Measurements from ENCODE around the gene BORCS8. TPM values are rescaled to one million over a fixed set of nuclear protein-coding genes. Genes with fewer than 3 reads are reported as not detected.

BORCS8 gene
- total RNA-seq, 4 donors from 2014 or later: 9.4 to 28.8 (median 14.7) TPM

- H3K27ac ChIP-seq: peak overlapping the region in 2 of 4 donors; percentile 79 to 87
- peak overlapping the region in 1 of 2 donors; percentile 73 for H3K4me3 ChIP-seq
- peaks cover 14% of the 10 kb centered on the region for H3K27me3 ChIP-seq
- TF ChIP-seq EP300 (IDR thresholded peaks at IDR 0.05) (no peak), POLR2AphosphoS5 (IDR thresholded peaks at IDR 0.05) (no peak), POLR2A (IDR thresholded peaks at IDR 0.05) (no peak), CTCF (IDR thresholded peaks at IDR 0.05) (no peak)
- H3K36me3 ChIP-seq: peaks cover 0 to 49% of the 10 kb centered on the region in 2 donors
- peaks cover 0 to 17% (median 8%) of the 10 kb centered on the region in 3 donors for H3K4me1 ChIP-seq
- ATAC-seq: no peak
- H3K9me3 ChIP-seq: no peaks in the 10 kb centered on the region
- WGBS, 2 donors (ENCODE audit: low coverage in 1 of 2): 55 to 61% methylated on average over 2 to 7 of the region's 19 CpGs
These were observed 10.0 kb upstream of the BORCS8 start for GRCh38 chr19:19201697-19202630.

DNA sequence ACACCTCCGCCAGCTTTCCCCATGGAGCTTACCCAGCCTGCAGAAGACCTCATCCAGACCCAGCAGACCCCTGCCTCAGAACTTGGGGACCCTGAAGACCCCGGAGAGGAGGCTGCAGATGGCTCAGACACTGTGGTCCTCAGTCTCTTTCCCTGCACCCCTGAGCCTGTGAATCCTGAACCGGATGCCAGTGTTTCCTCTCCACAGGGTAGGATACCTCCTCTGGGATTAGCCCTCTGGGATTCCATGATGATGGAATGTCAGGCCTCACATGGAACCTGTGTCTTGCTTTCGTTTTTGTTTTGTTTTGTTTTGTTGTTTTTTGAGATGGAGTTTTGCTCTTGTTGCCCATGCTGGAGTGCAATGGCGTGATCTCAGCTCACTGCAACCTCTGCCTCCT lies 2.0 kb upstream of the BORCS8 start:
- peak overlapping the region in 1 of 2 donors; percentile 81 for H3K4me3 ChIP-seq

GRCh38 chr19:19192910-19193423 lies 1.0 kb upstream of the BORCS8 start:
- WGBS, 2 donors (ENCODE audit: low coverage in 1 of 2): 1% methylated on average over 17 of the region's 22 CpGs; no CpG with 5 or more reads in 1 of the 2 donors
- peak overlapping the region; percentile 81 to 86 for H3K4me3 ChIP-seq
- no peak for ATAC-seq

More for the DNA sequence above, 2.0 kb upstream of the BORCS8 start:
- H3K4me1 ChIP-seq: peaks cover 0 to 53% (median 34%) of the 10 kb centered on the region in 3 donors
- H3K36me3 ChIP-seq: peaks cover 0 to 32% of the 10 kb centered on the region in 2 donors
- peak overlapping the region in 2 of 4 donors; percentile 94 to 99 for H3K27ac ChIP-seq
- no peaks in the 10 kb centered on the region for H3K9me3 ChIP-seq
- 49 to 63% methylated on average over 2 to 4 of the region's 5 CpGs for WGBS, 2 donors (ENCODE audit: low coverage in 1 of 2)
- TF ChIP-seq POLR2A (IDR thresholded peaks at IDR 0.05) (no peak), POLR2AphosphoS5 (IDR thresholded peaks at IDR 0.05) (no peak), EP300 (IDR thresholded peaks at IDR 0.05) (no peak)
- no peak for ATAC-seq
- H3K27me3 ChIP-seq: no peaks in the 10 kb centered on the region

GRCh38 chr19:19191768-19192077 lies 229 bp downstream of the BORCS8 start:
- Histone ChIP-seq H3K36me3 (peaks cover 0 to 19% of the 10 kb centered on the region in 2 donors), H3K4me3 (peak overlapping the region; percentile 81 to 86), H3K27ac (peak overlapping the region; percentile 94 to 100 (median 98)), H3K4me1 (peaks cover 0 to 56% (median 34%) of the 10 kb centered on the region in 3 donors), H3K27me3 (no peaks in the 10 kb centered on the region), H3K9me3 (no peaks in the 10 kb centered on the region)
- ATAC-seq: no peak
- 0% methylated on average over 13 of the region's 17 CpGs; no CpG with 5 or more reads in 1 of the 2 donors for WGBS, 2 donors (ENCODE audit: low coverage in 1 of 2)
- TF ChIP-seq CTCF (IDR thresholded peaks at IDR 0.05) (no peak), POLR2AphosphoS5 (IDR thresholded peaks at IDR 0.05) (no peak), POLR2A (IDR thresholded peaks at IDR 0.05) (no peak)

More at GRCh38 chr19:19192910-19193423, 1.0 kb upstream of the BORCS8 start:
- Histone ChIP-seq H3K36me3 (peaks cover 0 to 23% of the 10 kb centered on the region in 2 donors), H3K4me1 (peaks cover 0 to 56% (median 34%) of the 10 kb centered on the region in 3 donors), H3K27ac (peak overlapping the region; percentile 66 to 100 (median 96)), H3K9me3 (no peaks in the 10 kb centered on the region), H3K27me3 (no peaks in the 10 kb centered on the region)
- TF ChIP-seq EP300 (IDR thresholded peaks at IDR 0.05): no peak
- no peak for TF ChIP-seq CTCF (IDR thresholded peaks at IDR 0.05)
- TF ChIP-seq POLR2AphosphoS5 (IDR thresholded peaks at IDR 0.05): no peak
- no peak for TF ChIP-seq POLR2A (IDR thresholded peaks at IDR 0.05)

- TF ChIP-seq POLR2A (IDR thresholded peaks at IDR 0.05): no peak
- TF ChIP-seq POLR2AphosphoS5 (IDR thresholded peaks at IDR 0.05): no peak
- TF ChIP-seq CTCF (IDR thresholded peaks at IDR 0.05): no peak
- no peak for TF ChIP-seq EP300 (IDR thresholded peaks at IDR 0.05)
- Histone ChIP-seq H3K4me3 (no peak overlapping the region), H3K27me3 (no peaks in the 10 kb centered on the region), H3K9me3 (no peaks in the 10 kb centered on the region), H3K4me1 (peaks cover 0 to 30% (median 23%) of the 10 kb centered on the region in 3 donors), H3K27ac (no peak overlapping the region), H3K36me3 (peaks cover 0 to 52% of the 10 kb centered on the region in 2 donors)
- ATAC-seq: no peak
- 89% methylated on average over 5 of the region's 14 CpGs; no CpG with 5 or more reads in 1 of the 2 donors for WGBS, 2 donors (ENCODE audit: low coverage in 1 of 2)
These were observed 5.2 kb downstream of the BORCS8 start for GRCh38 chr19:19186742-19187141.

All from gastroesophageal sphincter (tissue), 4 donors.